Adipocyte (in vitro differentiated cells): ENCODE measurements around the gene RAB3A.
A peak's percentile ranks its signal among the peaks of the same experiment; 100 is the strongest.

Experiments
- DNase-seq: peaks from one replicate; pipeline ENCODE4 v3.0.0-alpha.2; 2015; ENCODE audit warnings: low read depth
- H3K27me3 ChIP-seq: replicated peaks from 2 replicates; pipeline ENCODE4 v1.7.0; 2013; ENCODE audit warnings: mild to moderate bottlenecking, low read length, moderate library complexity; ENCODE audit not compliant: control insufficient read depth, insufficient read depth
- H3K36me3 ChIP-seq: 2 replicates; pipeline ENCODE4 v1.7.0; 2013; ENCODE audit warnings: low read length, mild to moderate bottlenecking, moderate library complexity; ENCODE audit not compliant: control insufficient read depth, insufficient read depth, severe bottlenecking
- H3K4me1 ChIP-seq: 2 replicates; pipeline ENCODE4 v1.7.0; 2013; ENCODE audit warnings: mild to moderate bottlenecking, low read length, moderate library complexity; ENCODE audit not compliant: control insufficient read depth, insufficient read depth
- H3K4me3 ChIP-seq: 2 replicates; pipeline ENCODE4 v1.7.0; 2013; ENCODE audit warnings: mild to moderate bottlenecking, low read length, moderate library complexity
- H3K9ac ChIP-seq: 2 replicates; pipeline ENCODE4 v1.7.0; 2013; ENCODE audit warnings: mild to moderate bottlenecking, low read length, moderate library complexity
- H3K9me3 ChIP-seq: 2 replicates; pipeline ENCODE4 v1.7.0; 2013; ENCODE audit warnings: mild to moderate bottlenecking, low read length, moderate library complexity; ENCODE audit not compliant: control insufficient read depth

The RAB3A gene

GRCh38 chr19:18155095-18156087 is 48.5 kb downstream of the RAB3A start:
- H3K36me3 ChIP-seq, result no peaks in the 10 kb centered on the region
- no peaks in the 10 kb centered on the region for H3K27me3 ChIP-seq
- no peak for DNase-seq
- H3K4me1 ChIP-seq, result peaks cover 24% of the 10 kb centered on the region
- H3K9me3 ChIP-seq, result no peaks in the 10 kb centered on the region
- H3K9ac ChIP-seq, result no peak overlapping the region
- no peak overlapping the region for H3K4me3 ChIP-seq

- Histone ChIP-seq H3K4me3 (peak overlapping the region; percentile 89), H3K4me1 (peaks cover 24% of the 10 kb centered on the region), H3K9ac (peak overlapping the region; percentile 96), H3K27me3 (no peaks in the 10 kb centered on the region), H3K9me3 (no peaks in the 10 kb centered on the region), H3K36me3 (no peaks in the 10 kb centered on the region)
- DNase-seq, result peak; percentile 66
Measured at GRCh38 chr19:18153556-18154134, 50.2 kb downstream of the RAB3A start.

- DNase-seq, result peak; percentile 100
- H3K27me3 ChIP-seq, result no peaks in the 10 kb centered on the region
- no peaks in the 10 kb centered on the region for H3K9me3 ChIP-seq
- H3K4me3 ChIP-seq, result peak within 1 kb of the TSS; percentile 89
- peaks cover 24% of the 10 kb centered on the region for H3K4me1 ChIP-seq
- no peaks in the 10 kb centered on the region for H3K36me3 ChIP-seq
- H3K9ac ChIP-seq, result peak within 1 kb of the TSS; percentile 96
Measured at GRCh38 chr19:18152817-18153555, 50.9 kb downstream of the RAB3A start, which contains the start of gene PIK3R2. PIK3R2 (plus strand) TSS chr19:18153163; CDS start chr19:18155880, 2,717 bp downstream.

GRCh38 chr19:18152442-18152816 is 51.4 kb downstream of the RAB3A start:
- H3K9me3 ChIP-seq, result no peaks in the 10 kb centered on the region
- H3K4me3 ChIP-seq, result peak overlapping the region; percentile 89
- DNase-seq, result peak; percentile 97
- no peaks in the 10 kb centered on the region for H3K27me3 ChIP-seq
- peak overlapping the region; percentile 96 for H3K9ac ChIP-seq
- H3K36me3 ChIP-seq, result no peaks in the 10 kb centered on the region
- peaks cover 23% of the 10 kb centered on the region for H3K4me1 ChIP-seq

GRCh38 chr19:18150776-18151624 is 52.8 kb downstream of the RAB3A start:
- no peak overlapping the region for H3K4me3 ChIP-seq
- no peak for DNase-seq
- H3K9me3 ChIP-seq, result no peaks in the 10 kb centered on the region

GRCh38 chr19:18149596-18149975 is 54.3 kb downstream of the RAB3A start:
- Histone ChIP-seq H3K36me3 (peaks cover 14% of the 10 kb centered on the region), H3K27me3 (no peaks in the 10 kb centered on the region), H3K4me1 (peaks cover 12% of the 10 kb centered on the region), H3K4me3 (no peak overlapping the region), H3K9me3 (no peaks in the 10 kb centered on the region), H3K9ac (no peak overlapping the region)
- no peak for DNase-seq

More at GRCh38 chr19:18150776-18151624, 52.8 kb downstream of the RAB3A start:
- peaks cover 12% of the 10 kb centered on the region for H3K4me1 ChIP-seq
- peak overlapping the region; percentile 96 for H3K9ac ChIP-seq
- peaks cover under 1% of the 10 kb centered on the region for H3K36me3 ChIP-seq
- no peaks in the 10 kb centered on the region for H3K27me3 ChIP-seq

GRCh38 chr19:18147396-18147795 is 56.4 kb downstream of the RAB3A start:
- Histone ChIP-seq H3K27me3 (no peaks in the 10 kb centered on the region), H3K9me3 (no peaks in the 10 kb centered on the region), H3K9ac (no peak overlapping the region), H3K4me3 (no peak overlapping the region), H3K4me1 (peaks cover 5% of the 10 kb centered on the region), H3K36me3 (peaks cover 33% of the 10 kb centered on the region)
- DNase-seq, result no peak
